ENCODE measurements around the gene F12. TPM values are rescaled to one million over a fixed set of nuclear protein-coding genes. Genes with fewer than 3 reads are reported as not detected.

Gene F12
- total RNA-seq, 1 experiment from 2014 or later = 10.0 TPM

DNA sequence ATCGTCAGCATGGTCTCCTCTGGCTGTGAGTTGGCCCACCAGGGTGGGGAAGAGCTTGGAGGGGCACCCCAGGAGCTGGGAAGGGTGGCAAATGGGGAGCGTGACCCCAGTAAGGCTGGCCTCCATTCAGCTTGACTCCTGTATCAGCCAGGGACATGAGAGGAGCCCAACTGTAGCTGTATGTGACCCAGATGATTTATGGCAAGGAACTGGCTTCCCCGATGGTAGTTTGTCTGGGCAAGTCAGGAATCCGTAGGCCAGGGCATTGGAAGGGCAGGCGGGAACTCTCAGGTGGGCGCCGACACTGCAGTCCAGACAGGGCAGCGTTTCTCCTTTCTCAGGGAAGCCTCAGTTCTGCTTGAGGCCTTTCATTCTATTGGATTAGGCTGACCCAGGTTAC lies 22.8 kb downstream of the F12 start:
- CTCF ChIA-PET = interaction anchor here (0.5 to 9.6 kb wide), 6 partner anchors 15 to 120 kb away, joined by 3 to 202 read pairs (median 4); partner anchors contain the start of gene PFN3
- ATAC-seq (no peak), DNase-seq (ENCODE audit: low spot score) (no peak)
- Mint-ChIP-seq H3K27me3 (ENCODE audit: low read depth) (peaks cover 36% of the 10 kb centered on the region), H3K36me3 (no peaks in the 10 kb centered on the region), H3K9me3 (no peaks in the 10 kb centered on the region), H3K4me3 (no peak overlapping the region), H3K27ac (no peak overlapping the region), H3K4me1 (peaks cover 30% of the 10 kb centered on the region)
- POLR2A ChIA-PET = no interaction called here
- no peak for TF ChIP-seq ZNF232 (CRISPR knock-in tag; IDR thresholded peaks at IDR 0.05)
- TF ChIP-seq, protein P1, sequence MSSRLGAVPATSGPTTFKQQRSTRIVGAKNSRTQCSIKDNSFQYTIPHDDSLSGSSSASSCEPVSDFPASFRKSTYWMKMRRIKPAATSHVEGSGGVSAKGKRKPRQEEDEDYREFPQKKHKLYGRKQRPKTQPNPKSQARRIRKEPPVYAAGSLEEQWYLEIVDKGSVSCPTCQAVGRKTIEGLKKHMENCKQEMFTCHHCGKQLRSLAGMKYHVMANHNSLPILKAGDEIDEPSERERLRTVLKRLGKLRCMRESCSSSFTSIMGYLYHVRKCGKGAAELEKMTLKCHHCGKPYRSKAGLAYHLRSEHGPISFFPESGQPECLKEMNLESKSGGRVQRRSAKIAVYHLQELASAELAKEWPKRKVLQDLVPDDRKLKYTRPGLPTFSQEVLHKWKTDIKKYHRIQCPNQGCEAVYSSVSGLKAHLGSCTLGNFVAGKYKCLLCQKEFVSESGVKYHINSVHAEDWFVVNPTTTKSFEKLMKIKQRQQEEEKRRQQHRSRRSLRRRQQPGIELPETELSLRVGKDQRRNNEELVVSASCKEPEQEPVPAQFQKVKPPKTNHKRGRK (CRISPR knock-in tag; IDR thresholded peaks at IDR 0.05; ENCODE audit: borderline replicate concordance) = no peak
- TF ChIP-seq NFYB (CRISPR knock-in tag; conservative IDR thresholded peaks at IDR 0.05; ENCODE audit: low read depth) = no peak

DNA sequence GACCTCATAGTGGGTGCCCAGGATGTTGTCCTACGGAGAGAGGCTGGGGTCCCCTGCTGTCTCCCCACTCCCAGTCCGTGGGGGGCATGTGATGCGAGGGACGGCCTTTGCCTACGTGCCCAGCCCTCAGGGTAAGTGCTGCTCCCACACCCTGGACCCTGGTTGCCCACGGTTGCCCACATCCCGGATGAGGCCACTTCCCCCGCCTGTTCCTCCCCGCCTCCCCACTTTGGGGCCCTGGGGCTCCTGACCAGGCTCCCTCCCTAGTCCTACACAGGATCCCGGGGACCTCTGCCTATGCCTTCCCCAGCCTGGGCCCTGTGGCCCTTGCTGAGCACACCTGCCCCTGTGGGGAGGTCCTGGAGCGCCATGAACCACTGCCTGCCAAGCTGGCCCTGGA lies 23.6 kb downstream of the F12 start:
- CTCF ChIA-PET = interaction anchor here (0.6 to 9.6 kb wide), 7 partner anchors 14 to 91 kb away, joined by 3 to 202 read pairs (median 3); partner anchors contain the start of gene PFN3
- POLR2A ChIA-PET = no interaction called here
- peaks cover 33% of the 10 kb centered on the region for H3K27me3 Mint-ChIP-seq (ENCODE audit: low read depth)
- H3K36me3 Mint-ChIP-seq = no peaks in the 10 kb centered on the region
- no peak overlapping the region for H3K4me3 Mint-ChIP-seq
- H3K27ac Mint-ChIP-seq = no peak overlapping the region
- DNase-seq (ENCODE audit: low spot score) = no peak
- no peaks in the 10 kb centered on the region for H3K9me3 Mint-ChIP-seq
- no peak for ATAC-seq
- TF ChIP-seq, protein P2, sequence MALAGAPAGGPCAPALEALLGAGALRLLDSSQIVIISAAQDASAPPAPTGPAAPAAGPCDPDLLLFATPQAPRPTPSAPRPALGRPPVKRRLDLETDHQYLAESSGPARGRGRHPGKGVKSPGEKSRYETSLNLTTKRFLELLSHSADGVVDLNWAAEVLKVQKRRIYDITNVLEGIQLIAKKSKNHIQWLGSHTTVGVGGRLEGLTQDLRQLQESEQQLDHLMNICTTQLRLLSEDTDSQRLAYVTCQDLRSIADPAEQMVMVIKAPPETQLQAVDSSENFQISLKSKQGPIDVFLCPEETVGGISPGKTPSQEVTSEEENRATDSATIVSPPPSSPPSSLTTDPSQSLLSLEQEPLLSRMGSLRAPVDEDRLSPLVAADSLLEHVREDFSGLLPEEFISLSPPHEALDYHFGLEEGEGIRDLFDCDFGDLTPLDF (CRISPR knock-in tag; IDR thresholded peaks at IDR 0.05) = no peak
- TF ChIP-seq CREM (CRISPR knock-in tag; IDR thresholded peaks at IDR 0.05) = no peak
- peaks cover 37% of the 10 kb centered on the region for H3K4me1 Mint-ChIP-seq

DNA sequence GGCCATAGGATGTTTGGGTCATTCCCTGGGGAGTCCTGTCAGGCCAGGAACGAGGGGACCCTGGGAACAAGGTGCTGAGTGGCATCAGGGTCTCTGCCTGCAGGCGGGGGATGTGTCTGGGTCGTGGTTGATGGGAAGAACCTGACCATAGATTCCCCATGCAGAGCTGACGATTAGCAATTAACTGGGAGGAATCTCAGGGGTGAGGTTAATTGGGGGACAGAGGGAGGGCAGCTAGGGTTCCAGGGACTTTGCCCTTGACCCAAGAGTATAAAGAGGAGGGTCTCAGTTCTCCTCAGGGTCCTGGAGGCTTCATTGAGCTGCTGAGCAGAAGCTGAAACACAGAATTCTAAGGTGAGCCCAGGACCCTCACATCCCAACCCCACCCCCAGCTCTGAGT lies 25.2 kb downstream of the F12 start, which contains the start of gene SLC34A1:
SLC34A1 (plus strand) TSS at position 301 of the 400 bp plus-strand sequence. CDS start 1,308 bp downstream, outside the sequence.
- no peak for ATAC-seq
- no peaks in the 10 kb centered on the region for H3K9me3 Mint-ChIP-seq
- H3K27me3 Mint-ChIP-seq (ENCODE audit: low read depth) = peaks cover 23% of the 10 kb centered on the region
- ChIA-PET CTCF (interaction anchor here (0.8 to 6.2 kb wide), 5 partner anchors 13 to 74 kb away, joined by 3 to 130 read pairs (median 8); no protein-coding TSS in a partner anchor), POLR2A (interaction anchor here (1.4 kb wide), 1 partner anchor 71 kb away, joined by 3 read pairs; no protein-coding TSS in a partner anchor)
- TF ChIP-seq, protein P3, sequence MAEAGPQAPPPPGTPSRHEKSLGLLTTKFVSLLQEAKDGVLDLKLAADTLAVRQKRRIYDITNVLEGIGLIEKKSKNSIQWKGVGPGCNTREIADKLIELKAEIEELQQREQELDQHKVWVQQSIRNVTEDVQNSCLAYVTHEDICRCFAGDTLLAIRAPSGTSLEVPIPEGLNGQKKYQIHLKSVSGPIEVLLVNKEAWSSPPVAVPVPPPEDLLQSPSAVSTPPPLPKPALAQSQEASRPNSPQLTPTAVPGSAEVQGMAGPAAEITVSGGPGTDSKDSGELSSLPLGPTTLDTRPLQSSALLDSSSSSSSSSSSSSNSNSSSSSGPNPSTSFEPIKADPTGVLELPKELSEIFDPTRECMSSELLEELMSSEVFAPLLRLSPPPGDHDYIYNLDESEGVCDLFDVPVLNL (CRISPR knock-in tag; IDR thresholded peaks at IDR 0.05; ENCODE audit: borderline replicate concordance, low read depth) = no peak
- no peak for TF ChIP-seq PRRX2 (CRISPR knock-in tag; IDR thresholded peaks at IDR 0.05)
- TF ChIP-seq, protein P4, sequence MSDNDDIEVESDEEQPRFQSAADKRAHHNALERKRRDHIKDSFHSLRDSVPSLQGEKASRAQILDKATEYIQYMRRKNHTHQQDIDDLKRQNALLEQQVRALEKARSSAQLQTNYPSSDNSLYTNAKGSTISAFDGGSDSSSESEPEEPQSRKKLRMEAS (CRISPR knock-in tag; IDR thresholded peaks at IDR 0.05) = no peak
- no peak for TF ChIP-seq ZNF396 (CRISPR knock-in tag; IDR thresholded peaks at IDR 0.05; ENCODE audit: borderline replicate concordance)
- no peak for TF ChIP-seq GTF2I (CRISPR knock-in tag; conservative IDR thresholded peaks at IDR 0.05)
- TF ChIP-seq TP53 (CRISPR knock-in tag; IDR thresholded peaks at IDR 0.05) = no peak
- no peak for TF ChIP-seq NR3C1 (CRISPR knock-in tag; conservative IDR thresholded peaks at IDR 0.05; ENCODE audit: low read depth)
- TF ChIP-seq MXD4 (CRISPR knock-in tag; IDR thresholded peaks at IDR 0.05; ENCODE audit: borderline replicate concordance) = no peak
- TF ChIP-seq GABPB1 (CRISPR knock-in tag; IDR thresholded peaks at IDR 0.05) = no peak
- TF ChIP-seq JUN (CRISPR knock-in tag; IDR thresholded peaks at IDR 0.05) = no peak
- TF ChIP-seq RORB (CRISPR knock-in tag; IDR thresholded peaks at IDR 0.05) = no peak
- TF ChIP-seq CREM (CRISPR knock-in tag; IDR thresholded peaks at IDR 0.05) = no peak
- no peak within 1 kb of the TSS for H3K27ac Mint-ChIP-seq
- DNase-seq (ENCODE audit: low spot score) = no peak
- no peak within 1 kb of the TSS for H3K4me3 Mint-ChIP-seq
- peaks cover 24% of the 10 kb centered on the region for H3K4me1 Mint-ChIP-seq
- H3K36me3 Mint-ChIP-seq = no peaks in the 10 kb centered on the region

All from WTC11 (cell line).